DND-41 (cell line): ENCODE data around the gene OR14A2.

Experiments used
- EZH2 ChIP-seq: IDR thresholded peaks from 3 replicates; pipeline ENCODE4 v1.6.1; 2012; ENCODE audit warnings: borderline replicate concordance, low read depth, mild to moderate bottlenecking, moderate library complexity, low read length, inconsistent platforms; ENCODE audit not compliant: severe bottlenecking
- TF ChIP-seq, protein P1 (sequence below): IDR thresholded peaks from 2 replicates; pipeline ENCODE4 v1.5.1; 2012; ENCODE audit warnings: borderline replicate concordance, low read length, moderate library complexity, mild to moderate bottlenecking; ENCODE audit not compliant: poor library complexity, severe bottlenecking; ENCODE audit errors: extremely low read depth

DNA sequence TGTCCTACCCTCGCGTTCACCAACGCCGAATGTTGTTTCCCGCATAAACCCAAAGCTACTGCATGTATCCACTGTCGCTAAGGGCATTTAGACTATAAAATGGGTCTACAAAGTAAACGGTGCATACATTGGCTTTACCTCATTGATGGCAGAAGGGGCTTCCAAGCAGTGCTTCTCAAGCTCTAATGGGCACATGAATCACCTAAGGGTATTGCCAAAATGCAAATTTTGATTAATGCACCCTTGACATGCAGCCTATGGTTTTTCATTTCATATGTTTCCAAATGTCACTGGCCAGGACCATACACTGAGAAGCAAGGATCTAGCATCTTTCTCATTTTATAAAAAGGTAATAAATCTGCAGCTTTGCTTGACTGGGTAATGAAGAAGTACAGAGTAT lies 34.2 kb downstream of the OR14A2 start:
- TF ChIP-seq, protein P1, sequence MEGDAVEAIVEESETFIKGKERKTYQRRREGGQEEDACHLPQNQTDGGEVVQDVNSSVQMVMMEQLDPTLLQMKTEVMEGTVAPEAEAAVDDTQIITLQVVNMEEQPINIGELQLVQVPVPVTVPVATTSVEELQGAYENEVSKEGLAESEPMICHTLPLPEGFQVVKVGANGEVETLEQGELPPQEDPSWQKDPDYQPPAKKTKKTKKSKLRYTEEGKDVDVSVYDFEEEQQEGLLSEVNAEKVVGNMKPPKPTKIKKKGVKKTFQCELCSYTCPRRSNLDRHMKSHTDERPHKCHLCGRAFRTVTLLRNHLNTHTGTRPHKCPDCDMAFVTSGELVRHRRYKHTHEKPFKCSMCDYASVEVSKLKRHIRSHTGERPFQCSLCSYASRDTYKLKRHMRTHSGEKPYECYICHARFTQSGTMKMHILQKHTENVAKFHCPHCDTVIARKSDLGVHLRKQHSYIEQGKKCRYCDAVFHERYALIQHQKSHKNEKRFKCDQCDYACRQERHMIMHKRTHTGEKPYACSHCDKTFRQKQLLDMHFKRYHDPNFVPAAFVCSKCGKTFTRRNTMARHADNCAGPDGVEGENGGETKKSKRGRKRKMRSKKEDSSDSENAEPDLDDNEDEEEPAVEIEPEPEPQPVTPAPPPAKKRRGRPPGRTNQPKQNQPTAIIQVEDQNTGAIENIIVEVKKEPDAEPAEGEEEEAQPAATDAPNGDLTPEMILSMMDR = no peak
- TF ChIP-seq EZH2 = no peak
